ENCODE results near the gene SAMM50. TPM values are rescaled to one million over a fixed set of nuclear protein-coding genes. Genes with fewer than 3 reads are reported as not detected.

Gene SAMM50
- total and polyA plus RNA-seq, 2 experiments from 2014 or later = 58.6 to 60.3 TPM

GRCh38 chr22:43972931-43973462 lies 17.8 kb downstream of the SAMM50 start:
- Mint-ChIP-seq H3K9me3 (no peaks in the 10 kb centered on the region), H3K27me3 (ENCODE audit: insufficient read depth, low read depth, poor library complexity) (peaks cover 2% of the 10 kb centered on the region), H3K4me1 (no peaks in the 10 kb centered on the region), H3K36me3 (ENCODE audit: low read depth) (peaks cover 66% of the 10 kb centered on the region), H3K4me3 (no peak overlapping the region), H3K27ac (no peak overlapping the region; the same call in 1 of the 2 replicates)
- Histone ChIP-seq H3K4me2 (no peak overlapping the region), H4K20me1 (replicated peaks; ENCODE audit: insufficient read depth) (no peaks in the 10 kb centered on the region; the same call in 1 of the 2 replicates), H3K4me3 (no peak overlapping the region), H3K27me3 (ENCODE audit: insufficient read depth) (no peaks in the 10 kb centered on the region), H3K9me2 (ENCODE audit: insufficient read depth) (no peaks in the 10 kb centered on the region), H3K4me1 (ENCODE audit: insufficient read depth) (no peaks in the 10 kb centered on the region), H3K36me3 (ENCODE audit: insufficient read depth) (peaks cover 21% of the 10 kb centered on the region), H3K79me2 (replicated peaks; ENCODE audit: insufficient read depth) (no peaks in the 10 kb centered on the region), H3K27ac (ENCODE audit: low read depth) (no peak overlapping the region), H3F3A (replicated peaks; ENCODE audit: low read depth) (no peaks in the 10 kb centered on the region), H2AFZ (no peak overlapping the region)
- TF ChIP-seq ZNF462 (CRISPR knock-in tag; IDR thresholded peaks at IDR 0.05) (no peak), ZNF331 (CRISPR knock-in tag; IDR thresholded peaks at IDR 0.05; ENCODE audit: low read depth) (no peak), ETS1 (IDR thresholded peaks at IDR 0.05) (no peak), STAT1 (IDR thresholded peaks at IDR 0.05; ENCODE audit: unreplicated experiment) (no peak), EZH2 (IDR thresholded peaks at IDR 0.05; ENCODE audit: low read depth, unreplicated experiment) (no peak), JUNB (IDR thresholded peaks at IDR 0.05; ENCODE audit: unreplicated experiment) (no peak), REST (IDR thresholded peaks at IDR 0.05; ENCODE audit: unreplicated experiment) (no peak), EZH2phosphoT487 (IDR thresholded peaks at IDR 0.05; ENCODE audit: unreplicated experiment) (no peak), ZNF114 (CRISPR knock-in tag; IDR thresholded peaks at IDR 0.05) (no peak), POLR2AphosphoS5 (IDR thresholded peaks at IDR 0.05; ENCODE audit: low read depth) (no peak), NANOG (IDR thresholded peaks at IDR 0.05; ENCODE audit: borderline replicate concordance) (no peak), CREB1 (CRISPR knock-in tag; IDR thresholded peaks at IDR 0.05; ENCODE audit: low read depth) (no peak), CTCF (conservative IDR thresholded peaks at IDR 0.05; ENCODE audit: low read depth in 2 of 2) (no peak)
- ATAC-seq (no peak), DNase-seq (ENCODE audit: low spot score) (no peak)
